ENCODE measurements around the gene RHOBTB1. TPM values are rescaled to one million over a fixed set of nuclear protein-coding genes. Genes with fewer than 3 reads are reported as not detected.
A peak's percentile ranks its signal among the peaks of the same experiment; 100 is the strongest.

RHOBTB1 gene
- total RNA-seq, 1 donor from 2014 or later, result 14.4 TPM

DNA sequence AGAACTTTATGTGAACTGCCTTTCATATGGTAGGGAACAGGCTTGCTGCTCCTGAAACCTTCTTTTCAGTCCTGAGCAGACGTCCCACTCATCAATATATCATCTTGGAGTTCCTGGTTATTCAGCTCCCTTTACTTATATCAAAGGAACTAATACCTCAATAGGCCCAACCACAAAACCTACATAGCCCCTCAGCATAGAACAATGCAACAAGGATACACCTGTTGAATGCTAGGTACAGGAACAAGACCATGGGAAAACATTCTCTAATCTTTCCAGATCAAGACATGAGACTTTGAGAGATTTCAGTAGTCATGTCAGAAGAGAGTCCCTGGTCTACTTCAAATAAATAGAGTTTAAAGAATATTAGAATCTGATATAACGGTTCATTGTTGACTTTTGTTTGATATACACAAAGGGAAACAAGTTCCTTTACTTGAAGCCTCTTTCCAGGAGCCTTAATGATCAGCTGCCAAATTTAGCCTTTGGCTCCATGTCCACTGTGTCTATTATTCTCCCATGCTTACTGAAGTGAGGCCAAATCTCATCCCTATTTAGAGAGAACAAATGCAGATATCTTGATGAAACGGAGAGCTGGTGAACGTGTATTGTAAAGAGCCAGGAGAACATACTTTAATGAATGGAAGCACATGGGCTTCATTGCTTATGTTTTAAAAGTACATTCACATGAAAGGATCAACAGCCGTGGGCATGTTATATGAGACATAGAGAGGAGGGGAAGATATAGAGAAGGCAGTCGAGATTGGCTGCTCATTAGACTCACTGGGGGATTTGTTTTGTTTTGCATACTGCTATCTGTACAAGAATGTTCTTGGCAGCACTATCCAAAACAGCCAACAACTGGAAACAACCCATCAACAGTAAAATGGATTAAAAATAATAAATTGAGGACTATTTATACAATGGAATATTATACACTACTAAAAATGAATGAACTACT is 9.5 kb downstream of the RHOBTB1 start:
- TF ChIP-seq, protein P1, sequence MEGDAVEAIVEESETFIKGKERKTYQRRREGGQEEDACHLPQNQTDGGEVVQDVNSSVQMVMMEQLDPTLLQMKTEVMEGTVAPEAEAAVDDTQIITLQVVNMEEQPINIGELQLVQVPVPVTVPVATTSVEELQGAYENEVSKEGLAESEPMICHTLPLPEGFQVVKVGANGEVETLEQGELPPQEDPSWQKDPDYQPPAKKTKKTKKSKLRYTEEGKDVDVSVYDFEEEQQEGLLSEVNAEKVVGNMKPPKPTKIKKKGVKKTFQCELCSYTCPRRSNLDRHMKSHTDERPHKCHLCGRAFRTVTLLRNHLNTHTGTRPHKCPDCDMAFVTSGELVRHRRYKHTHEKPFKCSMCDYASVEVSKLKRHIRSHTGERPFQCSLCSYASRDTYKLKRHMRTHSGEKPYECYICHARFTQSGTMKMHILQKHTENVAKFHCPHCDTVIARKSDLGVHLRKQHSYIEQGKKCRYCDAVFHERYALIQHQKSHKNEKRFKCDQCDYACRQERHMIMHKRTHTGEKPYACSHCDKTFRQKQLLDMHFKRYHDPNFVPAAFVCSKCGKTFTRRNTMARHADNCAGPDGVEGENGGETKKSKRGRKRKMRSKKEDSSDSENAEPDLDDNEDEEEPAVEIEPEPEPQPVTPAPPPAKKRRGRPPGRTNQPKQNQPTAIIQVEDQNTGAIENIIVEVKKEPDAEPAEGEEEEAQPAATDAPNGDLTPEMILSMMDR (IDR thresholded peaks at IDR 0.05; ENCODE audit: partially characterized antibody, unreplicated experiment), result no peak
- DNase-seq, result no peak
- Mint-ChIP-seq H3K27ac (ENCODE audit: unreplicated experiment) (no peak overlapping the region), H3K27me3 (ENCODE audit: unreplicated experiment) (no peaks in the 10 kb centered on the region), H3K9me3 (ENCODE audit: unreplicated experiment) (no peaks in the 10 kb centered on the region), H3K4me1 (ENCODE audit: low read depth, unreplicated experiment) (no peaks in the 10 kb centered on the region), H3K36me3 (ENCODE audit: unreplicated experiment) (no peaks in the 10 kb centered on the region), H3K4me3 (ENCODE audit: unreplicated experiment) (no peak overlapping the region)

DNA sequence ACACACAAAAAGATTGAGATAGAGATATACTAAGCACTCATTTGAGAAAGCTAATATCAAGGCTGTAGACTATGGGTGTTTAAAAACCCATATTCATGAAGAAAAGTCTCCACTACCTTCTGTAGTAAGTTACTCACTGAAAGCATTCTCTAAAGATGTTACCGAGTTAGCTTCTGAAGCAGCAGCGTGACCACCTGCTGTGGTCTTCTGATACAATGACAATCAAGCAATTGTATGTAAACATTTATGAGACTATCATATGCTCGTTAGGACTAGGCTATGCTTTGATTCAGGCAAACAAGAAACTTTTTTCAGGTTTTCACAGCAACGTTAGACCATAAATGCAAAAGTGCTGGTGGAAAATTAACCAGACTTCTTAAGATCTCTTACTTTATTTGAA is 11.2 kb downstream of the RHOBTB1 start:
- Mint-ChIP-seq H3K36me3 (ENCODE audit: unreplicated experiment) (no peaks in the 10 kb centered on the region), H3K9me3 (ENCODE audit: unreplicated experiment) (no peaks in the 10 kb centered on the region), H3K4me3 (ENCODE audit: unreplicated experiment) (no peak overlapping the region), H3K27me3 (ENCODE audit: unreplicated experiment) (no peaks in the 10 kb centered on the region), H3K4me1 (ENCODE audit: low read depth, unreplicated experiment) (no peaks in the 10 kb centered on the region), H3K27ac (ENCODE audit: unreplicated experiment) (no peak overlapping the region)
- DNase-seq, result no peak
- TF ChIP-seq, protein P1 (IDR thresholded peaks at IDR 0.05; ENCODE audit: partially characterized antibody, unreplicated experiment), result no peak

DNA sequence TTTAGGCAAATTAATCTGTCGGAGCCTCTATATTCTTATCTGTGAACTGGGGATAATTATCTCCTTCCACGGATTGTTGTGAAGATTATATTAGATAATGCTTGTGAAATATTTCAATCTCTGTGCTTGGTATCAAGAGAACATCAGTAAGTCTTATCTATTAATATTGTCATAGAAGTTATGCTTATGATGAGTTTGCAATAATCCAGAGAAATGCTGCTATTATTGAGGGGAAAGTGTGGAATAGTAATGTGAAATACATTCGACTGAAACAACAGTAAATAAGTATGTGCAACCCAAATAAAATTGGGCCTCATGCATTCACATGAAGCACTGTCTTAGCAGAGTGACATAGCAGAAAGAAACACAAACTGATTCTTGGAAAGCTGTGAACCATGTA is 13.7 kb downstream of the RHOBTB1 start:
- no peak for DNase-seq
- TF ChIP-seq, protein P1 (IDR thresholded peaks at IDR 0.05; ENCODE audit: partially characterized antibody, unreplicated experiment), result no peak
- no peaks in the 10 kb centered on the region for H3K27me3 Mint-ChIP-seq (ENCODE audit: unreplicated experiment)
- no peaks in the 10 kb centered on the region for H3K4me1 Mint-ChIP-seq (ENCODE audit: low read depth, unreplicated experiment)
- no peak overlapping the region for H3K27ac Mint-ChIP-seq (ENCODE audit: unreplicated experiment)
- H3K36me3 Mint-ChIP-seq (ENCODE audit: unreplicated experiment), result no peaks in the 10 kb centered on the region
- H3K4me3 Mint-ChIP-seq (ENCODE audit: unreplicated experiment), result no peak overlapping the region
- no peaks in the 10 kb centered on the region for H3K9me3 Mint-ChIP-seq (ENCODE audit: unreplicated experiment)

DNA sequence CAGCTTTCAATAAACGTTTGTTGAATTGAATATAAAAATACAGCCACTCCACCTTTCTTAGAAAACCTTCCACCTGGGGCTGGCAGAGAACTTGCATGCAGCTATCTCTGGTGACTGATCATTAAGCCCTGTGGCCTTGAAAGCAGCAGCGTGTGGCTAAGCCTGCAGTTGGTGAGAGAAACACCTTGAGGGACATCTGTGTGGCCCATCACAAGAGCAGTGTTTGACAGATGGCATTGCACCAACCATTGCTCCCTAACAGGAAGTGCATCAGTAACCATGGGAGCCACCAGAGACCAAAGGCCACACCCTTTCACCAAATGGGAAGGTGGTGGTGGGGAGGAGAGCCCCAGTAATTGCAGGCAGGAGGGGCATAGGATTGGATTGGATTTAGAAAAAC is 22.4 kb downstream of the RHOBTB1 start:
- Mint-ChIP-seq H3K27ac (ENCODE audit: unreplicated experiment) (peak overlapping the region; percentile 11), H3K9me3 (ENCODE audit: unreplicated experiment) (no peaks in the 10 kb centered on the region), H3K4me3 (ENCODE audit: unreplicated experiment) (no peak overlapping the region), H3K27me3 (ENCODE audit: unreplicated experiment) (peaks cover 4% of the 10 kb centered on the region), H3K36me3 (ENCODE audit: unreplicated experiment) (no peaks in the 10 kb centered on the region), H3K4me1 (ENCODE audit: low read depth, unreplicated experiment) (peaks cover 7% of the 10 kb centered on the region)
- peak; percentile 27 for DNase-seq
- TF ChIP-seq, protein P1 (IDR thresholded peaks at IDR 0.05; ENCODE audit: partially characterized antibody, unreplicated experiment), result no peak

DNA sequence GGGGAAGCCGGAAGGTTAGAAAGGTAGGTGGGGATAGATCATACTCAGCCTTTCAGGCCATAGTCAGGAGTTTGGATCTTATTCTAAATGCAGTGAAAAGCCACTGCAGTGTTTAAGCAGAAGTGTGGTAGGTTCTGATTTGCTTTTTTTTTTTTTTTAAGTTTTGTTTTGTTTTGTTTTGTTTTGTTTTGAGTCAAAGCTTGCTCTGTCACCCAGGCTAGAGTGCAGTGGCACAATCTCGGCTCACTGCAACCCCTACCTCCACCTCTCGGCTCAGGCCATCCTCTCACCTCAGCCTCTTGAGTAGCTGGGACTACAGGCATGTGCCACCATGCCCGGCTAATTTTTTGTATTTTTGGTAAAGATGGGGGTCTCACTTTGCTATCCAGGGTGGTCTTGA is 23.5 kb downstream of the RHOBTB1 start:
- H3K36me3 Mint-ChIP-seq (ENCODE audit: unreplicated experiment), result no peaks in the 10 kb centered on the region
- no peaks in the 10 kb centered on the region for H3K9me3 Mint-ChIP-seq (ENCODE audit: unreplicated experiment)
- H3K27ac Mint-ChIP-seq (ENCODE audit: unreplicated experiment), result no peak overlapping the region
- no peak for DNase-seq
- no peak overlapping the region for H3K4me3 Mint-ChIP-seq (ENCODE audit: unreplicated experiment)
- H3K4me1 Mint-ChIP-seq (ENCODE audit: low read depth, unreplicated experiment), result peaks cover 7% of the 10 kb centered on the region
- TF ChIP-seq, protein P1 (IDR thresholded peaks at IDR 0.05; ENCODE audit: partially characterized antibody, unreplicated experiment), result no peak
- peaks cover 4% of the 10 kb centered on the region for H3K27me3 Mint-ChIP-seq (ENCODE audit: unreplicated experiment)
